Neural crest cell (in vitro differentiated cells): ENCODE results near the gene CCSER2. TPM values are rescaled to one million over a fixed set of nuclear protein-coding genes. Genes with fewer than 3 reads are reported as not detected.

ENCODE experiments used
- DNase-seq: peaks from one replicate; pipeline ENCODE4 v3.0.0; 2021; ENCODE audit warnings: low read depth, mixed read lengths, low spot score
- H3K27ac Mint-ChIP-seq: one replicate; pipeline ENCODE4 v1.8.0; 2021; ENCODE audit warnings: mild to moderate bottlenecking, mixed read lengths; ENCODE audit not compliant: unreplicated experiment
- H3K27me3 Mint-ChIP-seq: 2 replicates; pipeline ENCODE4 v1.8.0; 2021; ENCODE audit warnings: low read depth, mild to moderate bottlenecking, mixed read lengths
- H3K36me3 Mint-ChIP-seq: 2 replicates; pipeline ENCODE4 v1.8.0; 2021; ENCODE audit warnings: low read depth, mild to moderate bottlenecking, mixed read lengths
- H3K4me1 Mint-ChIP-seq: 2 replicates; pipeline ENCODE4 v1.8.0; 2021; ENCODE audit warnings: mixed read lengths
- H3K4me3 Mint-ChIP-seq: one replicate; pipeline ENCODE4 v1.8.0; 2021; ENCODE audit warnings: mild to moderate bottlenecking, mixed read lengths
- H3K9me3 Mint-ChIP-seq: 2 replicates; pipeline ENCODE4 v1.8.0; 2021; ENCODE audit warnings: mixed read lengths
- total RNA-seq: library from RNA; stranded (reverse); gene quantifications from 2 replicates; pipeline ENCODE4 v1.2.1, GENCODE V29; 2021
- TF ChIP-seq, protein P1 (sequence below): fragments of 200-600 bp; sonication (generic); conservative IDR thresholded peaks from 2 replicates; pipeline ENCODE4 v1.5.0; 2021; ENCODE audit warnings: antibody characterized with exemption, mild to moderate bottlenecking

Gene CCSER2
- total RNA-seq, 1 donor from 2014 or later = 37.5 TPM

DNA sequence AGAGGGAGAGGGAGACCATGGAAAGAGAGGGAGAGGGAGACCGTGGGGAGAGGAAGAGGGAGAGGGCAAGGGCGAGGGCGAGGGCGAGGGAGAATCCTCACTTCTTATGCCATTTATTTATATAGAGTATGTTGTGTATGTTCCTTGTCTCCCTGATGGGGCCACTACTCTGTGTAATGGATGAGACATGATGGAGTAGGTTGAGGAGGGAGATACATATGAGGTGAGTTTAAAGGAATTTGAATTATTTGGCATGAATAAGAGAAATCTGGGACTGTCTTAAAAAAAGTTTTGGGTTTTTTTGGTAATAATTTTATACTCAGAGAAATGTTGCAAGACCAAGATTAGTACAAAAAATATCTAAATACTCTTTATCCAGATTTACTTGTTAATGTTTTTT, 20.1 kb downstream of the CCSER2 start:
- Mint-ChIP-seq H3K27ac (no peak overlapping the region), H3K4me3 (no peak overlapping the region), H3K36me3 (peaks cover 13% of the 10 kb centered on the region), H3K4me1 (peaks cover 12% of the 10 kb centered on the region), H3K9me3 (no peaks in the 10 kb centered on the region), H3K27me3 (no peaks in the 10 kb centered on the region)
- TF ChIP-seq, protein P1, sequence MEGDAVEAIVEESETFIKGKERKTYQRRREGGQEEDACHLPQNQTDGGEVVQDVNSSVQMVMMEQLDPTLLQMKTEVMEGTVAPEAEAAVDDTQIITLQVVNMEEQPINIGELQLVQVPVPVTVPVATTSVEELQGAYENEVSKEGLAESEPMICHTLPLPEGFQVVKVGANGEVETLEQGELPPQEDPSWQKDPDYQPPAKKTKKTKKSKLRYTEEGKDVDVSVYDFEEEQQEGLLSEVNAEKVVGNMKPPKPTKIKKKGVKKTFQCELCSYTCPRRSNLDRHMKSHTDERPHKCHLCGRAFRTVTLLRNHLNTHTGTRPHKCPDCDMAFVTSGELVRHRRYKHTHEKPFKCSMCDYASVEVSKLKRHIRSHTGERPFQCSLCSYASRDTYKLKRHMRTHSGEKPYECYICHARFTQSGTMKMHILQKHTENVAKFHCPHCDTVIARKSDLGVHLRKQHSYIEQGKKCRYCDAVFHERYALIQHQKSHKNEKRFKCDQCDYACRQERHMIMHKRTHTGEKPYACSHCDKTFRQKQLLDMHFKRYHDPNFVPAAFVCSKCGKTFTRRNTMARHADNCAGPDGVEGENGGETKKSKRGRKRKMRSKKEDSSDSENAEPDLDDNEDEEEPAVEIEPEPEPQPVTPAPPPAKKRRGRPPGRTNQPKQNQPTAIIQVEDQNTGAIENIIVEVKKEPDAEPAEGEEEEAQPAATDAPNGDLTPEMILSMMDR = no peak
- no peak for DNase-seq

- DNase-seq = no peak
- no peak overlapping the region for H3K4me3 Mint-ChIP-seq
- H3K36me3 Mint-ChIP-seq = peaks cover 13% of the 10 kb centered on the region
- H3K9me3 Mint-ChIP-seq = no peaks in the 10 kb centered on the region
- H3K27ac Mint-ChIP-seq = no peak overlapping the region
- TF ChIP-seq, protein P1 = no peak
- H3K4me1 Mint-ChIP-seq = peaks cover 12% of the 10 kb centered on the region
- H3K27me3 Mint-ChIP-seq = no peaks in the 10 kb centered on the region
Observed at GRCh38 chr10:84348860-84349259, 20.5 kb downstream of the CCSER2 start.

DNA sequence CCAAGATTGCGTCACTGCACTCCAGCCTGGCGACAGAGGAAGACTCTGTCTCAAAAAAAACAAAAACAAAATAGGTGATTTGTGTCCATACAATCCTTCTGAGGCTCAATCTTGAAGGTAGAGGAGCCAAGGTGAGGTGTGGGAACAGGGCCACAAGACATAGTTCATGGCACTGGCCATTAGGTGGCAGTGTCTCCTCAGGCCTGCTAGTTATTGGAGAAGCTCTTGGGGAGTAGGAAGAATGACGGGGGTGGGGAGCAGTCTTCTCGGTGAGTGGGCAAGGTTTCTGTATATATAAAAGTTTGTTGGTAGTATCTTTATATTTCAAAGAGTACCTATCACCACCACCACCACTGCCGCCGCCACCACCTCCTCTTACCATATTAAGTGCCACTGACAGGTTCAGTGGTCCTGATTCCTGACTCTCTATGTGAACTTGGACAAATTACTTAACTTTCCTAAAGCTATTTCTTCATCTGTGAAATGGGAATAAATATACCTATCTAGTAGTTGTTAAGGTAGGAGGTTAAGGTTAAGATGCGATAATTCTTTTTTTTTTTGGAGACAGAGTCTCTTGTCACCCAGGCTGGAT, 24.0 kb downstream of the CCSER2 start:
- H3K36me3 Mint-ChIP-seq = no peaks in the 10 kb centered on the region
- H3K27ac Mint-ChIP-seq = no peak overlapping the region
- H3K4me1 Mint-ChIP-seq = peaks cover 27% of the 10 kb centered on the region
- no peaks in the 10 kb centered on the region for H3K27me3 Mint-ChIP-seq
- H3K4me3 Mint-ChIP-seq = no peak overlapping the region
- peak; percentile 31 for DNase-seq
- TF ChIP-seq, protein P1 = peak; percentile 63
- no peaks in the 10 kb centered on the region for H3K9me3 Mint-ChIP-seq

- TF ChIP-seq, protein P1 = no peak
- H3K4me3 Mint-ChIP-seq = no peak overlapping the region
- H3K27ac Mint-ChIP-seq = no peak overlapping the region
- H3K4me1 Mint-ChIP-seq = peaks cover 27% of the 10 kb centered on the region
- no peak for DNase-seq
- H3K36me3 Mint-ChIP-seq = no peaks in the 10 kb centered on the region
- no peaks in the 10 kb centered on the region for H3K9me3 Mint-ChIP-seq
- no peaks in the 10 kb centered on the region for H3K27me3 Mint-ChIP-seq
Observed at GRCh38 chr10:84353052-84353803, 24.8 kb downstream of the CCSER2 start.

DNA sequence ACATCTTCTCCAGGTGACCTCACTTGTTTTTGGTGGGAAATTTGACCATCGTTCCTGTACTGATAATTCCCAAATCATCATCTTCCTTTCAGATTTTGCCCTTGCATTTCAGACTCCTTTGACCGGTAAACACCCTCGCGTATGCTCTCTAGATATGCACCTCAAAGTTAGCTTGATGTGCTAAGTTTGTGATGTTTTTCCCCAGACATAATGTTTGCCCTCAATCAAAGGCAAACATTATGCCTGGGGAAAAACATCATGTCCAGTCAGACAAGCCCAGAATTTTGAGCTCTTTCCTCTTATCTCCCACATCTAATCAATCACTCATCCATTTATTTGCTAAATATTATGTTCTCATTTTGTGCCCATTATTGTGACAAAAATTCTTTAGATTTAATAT, 26.2 kb downstream of the CCSER2 start:
- no peaks in the 10 kb centered on the region for H3K27me3 Mint-ChIP-seq

More for the DNA sequence above, 26.2 kb downstream of the CCSER2 start:
- Mint-ChIP-seq H3K27ac (no peak overlapping the region), H3K36me3 (no peaks in the 10 kb centered on the region), H3K4me1 (peaks cover 33% of the 10 kb centered on the region), H3K4me3 (no peak overlapping the region), H3K9me3 (no peaks in the 10 kb centered on the region)
- DNase-seq = no peak
- TF ChIP-seq, protein P1 = no peak
